WTC11 (cell line): ENCODE measurements around the gene GBF1.

Experiments
- ATF3 ChIP-seq: sonication (generic); formaldehyde crosslinking; conservative IDR thresholded peaks from 2 replicates; pipeline ENCODE4 v1.8.1; 2022; ENCODE audit warnings: mild to moderate bottlenecking, missing genetic modification reagents
- FOXP1 ChIP-seq: sonication (generic); formaldehyde crosslinking; IDR thresholded peaks from 2 replicates; pipeline ENCODE4 v1.8.0; 2022; ENCODE audit warnings: missing genetic modification reagents, mild to moderate bottlenecking, moderate library complexity, borderline replicate concordance
- GTF2I ChIP-seq: fragments of 250-450 bp; sonication (Bioruptor Pico); conservative IDR thresholded peaks from 2 replicates; pipeline ENCODE4 v1.4.0; 2021; ENCODE audit warnings: mild to moderate bottlenecking
- TF ChIP-seq, protein P1 (sequence below): fragments of 200-600 bp; IDR thresholded peaks from 2 replicates; pipeline ENCODE4 v1.8.0; 2022; ENCODE audit warnings: antibody characterized with exemption
- TF ChIP-seq, protein P2 (sequence below): sonication (generic); formaldehyde crosslinking; IDR thresholded peaks from 2 replicates; pipeline ENCODE4 v1.8.0; 2023; ENCODE audit warnings: missing genetic modification reagents, mild to moderate bottlenecking, borderline replicate concordance
- TF ChIP-seq, protein P3 (sequence below): sonication (generic); formaldehyde crosslinking; IDR thresholded peaks from 2 replicates; pipeline ENCODE4 v1.8.1; 2023; ENCODE audit warnings: mild to moderate bottlenecking, missing genetic modification reagents
- TF ChIP-seq, protein P4 (sequence below): sonication (generic); formaldehyde crosslinking; conservative IDR thresholded peaks from 2 replicates; pipeline ENCODE4 v1.8.1; 2023; ENCODE audit warnings: mild to moderate bottlenecking, low read depth, missing genetic modification reagents, moderate library complexity
- TF ChIP-seq, protein P5 (sequence below): sonication (generic); formaldehyde crosslinking; IDR thresholded peaks from 2 replicates; pipeline ENCODE4 v1.8.1; 2023; ENCODE audit warnings: mild to moderate bottlenecking, missing genetic modification reagents, moderate library complexity

GRCh38 chr10:102410429-102411073 lies 165.2 kb downstream of the GBF1 start:
- no peak for TF ChIP-seq ATF3 (CRISPR knock-in tag)
- TF ChIP-seq, protein P1, sequence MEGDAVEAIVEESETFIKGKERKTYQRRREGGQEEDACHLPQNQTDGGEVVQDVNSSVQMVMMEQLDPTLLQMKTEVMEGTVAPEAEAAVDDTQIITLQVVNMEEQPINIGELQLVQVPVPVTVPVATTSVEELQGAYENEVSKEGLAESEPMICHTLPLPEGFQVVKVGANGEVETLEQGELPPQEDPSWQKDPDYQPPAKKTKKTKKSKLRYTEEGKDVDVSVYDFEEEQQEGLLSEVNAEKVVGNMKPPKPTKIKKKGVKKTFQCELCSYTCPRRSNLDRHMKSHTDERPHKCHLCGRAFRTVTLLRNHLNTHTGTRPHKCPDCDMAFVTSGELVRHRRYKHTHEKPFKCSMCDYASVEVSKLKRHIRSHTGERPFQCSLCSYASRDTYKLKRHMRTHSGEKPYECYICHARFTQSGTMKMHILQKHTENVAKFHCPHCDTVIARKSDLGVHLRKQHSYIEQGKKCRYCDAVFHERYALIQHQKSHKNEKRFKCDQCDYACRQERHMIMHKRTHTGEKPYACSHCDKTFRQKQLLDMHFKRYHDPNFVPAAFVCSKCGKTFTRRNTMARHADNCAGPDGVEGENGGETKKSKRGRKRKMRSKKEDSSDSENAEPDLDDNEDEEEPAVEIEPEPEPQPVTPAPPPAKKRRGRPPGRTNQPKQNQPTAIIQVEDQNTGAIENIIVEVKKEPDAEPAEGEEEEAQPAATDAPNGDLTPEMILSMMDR, result no peak
- no peak for TF ChIP-seq FOXP1
- TF ChIP-seq GTF2I (CRISPR knock-in tag), result no peak
- TF ChIP-seq, protein P2, sequence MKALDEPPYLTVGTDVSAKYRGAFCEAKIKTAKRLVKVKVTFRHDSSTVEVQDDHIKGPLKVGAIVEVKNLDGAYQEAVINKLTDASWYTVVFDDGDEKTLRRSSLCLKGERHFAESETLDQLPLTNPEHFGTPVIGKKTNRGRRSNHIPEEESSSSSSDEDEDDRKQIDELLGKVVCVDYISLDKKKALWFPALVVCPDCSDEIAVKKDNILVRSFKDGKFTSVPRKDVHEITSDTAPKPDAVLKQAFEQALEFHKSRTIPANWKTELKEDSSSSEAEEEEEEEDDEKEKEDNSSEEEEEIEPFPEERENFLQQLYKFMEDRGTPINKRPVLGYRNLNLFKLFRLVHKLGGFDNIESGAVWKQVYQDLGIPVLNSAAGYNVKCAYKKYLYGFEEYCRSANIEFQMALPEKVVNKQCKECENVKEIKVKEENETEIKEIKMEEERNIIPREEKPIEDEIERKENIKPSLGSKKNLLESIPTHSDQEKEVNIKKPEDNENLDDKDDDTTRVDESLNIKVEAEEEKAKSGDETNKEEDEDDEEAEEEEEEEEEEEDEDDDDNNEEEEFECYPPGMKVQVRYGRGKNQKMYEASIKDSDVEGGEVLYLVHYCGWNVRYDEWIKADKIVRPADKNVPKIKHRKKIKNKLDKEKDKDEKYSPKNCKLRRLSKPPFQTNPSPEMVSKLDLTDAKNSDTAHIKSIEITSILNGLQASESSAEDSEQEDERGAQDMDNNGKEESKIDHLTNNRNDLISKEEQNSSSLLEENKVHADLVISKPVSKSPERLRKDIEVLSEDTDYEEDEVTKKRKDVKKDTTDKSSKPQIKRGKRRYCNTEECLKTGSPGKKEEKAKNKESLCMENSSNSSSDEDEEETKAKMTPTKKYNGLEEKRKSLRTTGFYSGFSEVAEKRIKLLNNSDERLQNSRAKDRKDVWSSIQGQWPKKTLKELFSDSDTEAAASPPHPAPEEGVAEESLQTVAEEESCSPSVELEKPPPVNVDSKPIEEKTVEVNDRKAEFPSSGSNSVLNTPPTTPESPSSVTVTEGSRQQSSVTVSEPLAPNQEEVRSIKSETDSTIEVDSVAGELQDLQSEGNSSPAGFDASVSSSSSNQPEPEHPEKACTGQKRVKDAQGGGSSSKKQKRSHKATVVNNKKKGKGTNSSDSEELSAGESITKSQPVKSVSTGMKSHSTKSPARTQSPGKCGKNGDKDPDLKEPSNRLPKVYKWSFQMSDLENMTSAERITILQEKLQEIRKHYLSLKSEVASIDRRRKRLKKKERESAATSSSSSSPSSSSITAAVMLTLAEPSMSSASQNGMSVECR, result no peak
- TF ChIP-seq, protein P3, sequence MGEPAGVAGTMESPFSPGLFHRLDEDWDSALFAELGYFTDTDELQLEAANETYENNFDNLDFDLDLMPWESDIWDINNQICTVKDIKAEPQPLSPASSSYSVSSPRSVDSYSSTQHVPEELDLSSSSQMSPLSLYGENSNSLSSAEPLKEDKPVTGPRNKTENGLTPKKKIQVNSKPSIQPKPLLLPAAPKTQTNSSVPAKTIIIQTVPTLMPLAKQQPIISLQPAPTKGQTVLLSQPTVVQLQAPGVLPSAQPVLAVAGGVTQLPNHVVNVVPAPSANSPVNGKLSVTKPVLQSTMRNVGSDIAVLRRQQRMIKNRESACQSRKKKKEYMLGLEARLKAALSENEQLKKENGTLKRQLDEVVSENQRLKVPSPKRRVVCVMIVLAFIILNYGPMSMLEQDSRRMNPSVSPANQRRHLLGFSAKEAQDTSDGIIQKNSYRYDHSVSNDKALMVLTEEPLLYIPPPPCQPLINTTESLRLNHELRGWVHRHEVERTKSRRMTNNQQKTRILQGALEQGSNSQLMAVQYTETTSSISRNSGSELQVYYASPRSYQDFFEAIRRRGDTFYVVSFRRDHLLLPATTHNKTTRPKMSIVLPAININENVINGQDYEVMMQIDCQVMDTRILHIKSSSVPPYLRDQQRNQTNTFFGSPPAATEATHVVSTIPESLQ (CRISPR knock-in tag), result no peak
- TF ChIP-seq, protein P4, sequence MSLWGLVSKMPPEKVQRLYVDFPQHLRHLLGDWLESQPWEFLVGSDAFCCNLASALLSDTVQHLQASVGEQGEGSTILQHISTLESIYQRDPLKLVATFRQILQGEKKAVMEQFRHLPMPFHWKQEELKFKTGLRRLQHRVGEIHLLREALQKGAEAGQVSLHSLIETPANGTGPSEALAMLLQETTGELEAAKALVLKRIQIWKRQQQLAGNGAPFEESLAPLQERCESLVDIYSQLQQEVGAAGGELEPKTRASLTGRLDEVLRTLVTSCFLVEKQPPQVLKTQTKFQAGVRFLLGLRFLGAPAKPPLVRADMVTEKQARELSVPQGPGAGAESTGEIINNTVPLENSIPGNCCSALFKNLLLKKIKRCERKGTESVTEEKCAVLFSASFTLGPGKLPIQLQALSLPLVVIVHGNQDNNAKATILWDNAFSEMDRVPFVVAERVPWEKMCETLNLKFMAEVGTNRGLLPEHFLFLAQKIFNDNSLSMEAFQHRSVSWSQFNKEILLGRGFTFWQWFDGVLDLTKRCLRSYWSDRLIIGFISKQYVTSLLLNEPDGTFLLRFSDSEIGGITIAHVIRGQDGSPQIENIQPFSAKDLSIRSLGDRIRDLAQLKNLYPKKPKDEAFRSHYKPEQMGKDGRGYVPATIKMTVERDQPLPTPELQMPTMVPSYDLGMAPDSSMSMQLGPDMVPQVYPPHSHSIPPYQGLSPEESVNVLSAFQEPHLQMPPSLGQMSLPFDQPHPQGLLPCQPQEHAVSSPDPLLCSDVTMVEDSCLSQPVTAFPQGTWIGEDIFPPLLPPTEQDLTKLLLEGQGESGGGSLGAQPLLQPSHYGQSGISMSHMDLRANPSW (CRISPR knock-in tag), result no peak
- TF ChIP-seq, protein P5, sequence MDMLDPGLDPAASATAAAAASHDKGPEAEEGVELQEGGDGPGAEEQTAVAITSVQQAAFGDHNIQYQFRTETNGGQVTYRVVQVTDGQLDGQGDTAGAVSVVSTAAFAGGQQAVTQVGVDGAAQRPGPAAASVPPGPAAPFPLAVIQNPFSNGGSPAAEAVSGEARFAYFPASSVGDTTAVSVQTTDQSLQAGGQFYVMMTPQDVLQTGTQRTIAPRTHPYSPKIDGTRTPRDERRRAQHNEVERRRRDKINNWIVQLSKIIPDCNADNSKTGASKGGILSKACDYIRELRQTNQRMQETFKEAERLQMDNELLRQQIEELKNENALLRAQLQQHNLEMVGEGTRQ (CRISPR knock-in tag), result no peak
